ENCODE data around the gene TEX13B.

TEX13B gene

GRCh38 chrX:107936434-107936730 lies 45.8 kb downstream of the TEX13B start:
- DNase-seq: no peak
- Histone ChIP-seq H2BK12ac (ENCODE audit: low read length) (no peak overlapping the region), H3K9me3 (ENCODE audit: insufficient read depth, low read depth, low read length) (no peaks in the 10 kb centered on the region), H3K27ac (ENCODE audit: low read depth, low read length) (no peak overlapping the region), H3K9ac (ENCODE audit: low read length) (no peak overlapping the region), H3K4me2 (ENCODE audit: low read length) (peak overlapping the region; percentile 79), H2BK5ac (ENCODE audit: low read depth, low read length, poor library complexity) (no peak overlapping the region), H3K79me2 (ENCODE audit: control insufficient read depth, insufficient read depth, low read length, poor library complexity) (no peaks in the 10 kb centered on the region), H4K12ac (ENCODE audit: low read depth, low read length) (no peak overlapping the region), H3K23ac (ENCODE audit: low read length) (no peak overlapping the region), H3K4me1 (ENCODE audit: control insufficient read depth in 1 of 2, insufficient read depth in 2 of 2, low read length in 2 of 2) (peaks cover 3 to 4% of the 10 kb centered on the region in 2 experiments), H3K4me3 (ENCODE audit: low read depth, low read length) (peak overlapping the region; percentile 54), H2BK120ac (ENCODE audit: insufficient read depth, low read length, poor library complexity) (no peak overlapping the region), H3K18ac (ENCODE audit: low read length) (no peak overlapping the region), H2AK5ac (ENCODE audit: low read length) (no peak overlapping the region), H4K91ac (ENCODE audit: low read depth, low read length) (no peak overlapping the region), H3K4ac (ENCODE audit: low read depth, low read length) (no peak overlapping the region), H3K27me3 (ENCODE audit: insufficient read depth, low read length) (no peaks in the 10 kb centered on the region), H3K79me1 (ENCODE audit: low read length) (no peaks in the 10 kb centered on the region), H3K14ac (ENCODE audit: low read length) (no peak overlapping the region), H4K8ac (ENCODE audit: low read depth, low read length) (no peak overlapping the region), H3K36me3 (ENCODE audit: control insufficient read depth in 1 of 2, insufficient read depth in 2 of 2, low read length in 2 of 2) (no peaks in the 10 kb centered on the region), H2AFZ (ENCODE audit: insufficient read depth, low read length, poor library complexity) (no peak overlapping the region)
- WGBS (ENCODE audit: extremely low coverage, insufficient coverage, insufficient read length): no CpG with 5 or more reads among the region's 16 CpGs

- peaks cover 3 to 4% of the 10 kb centered on the region in 2 experiments for H3K4me1 ChIP-seq (ENCODE audit: control insufficient read depth in 1 of 2, insufficient read depth in 2 of 2, low read length in 2 of 2)
- H2BK5ac ChIP-seq (ENCODE audit: low read depth, low read length, poor library complexity): no peak overlapping the region
- no peak overlapping the region for H3K23ac ChIP-seq (ENCODE audit: low read length)
- peak overlapping the region; percentile 48 for H4K8ac ChIP-seq (ENCODE audit: low read depth, low read length)
- peak overlapping the region; percentile 73 for H2AFZ ChIP-seq (ENCODE audit: insufficient read depth, low read length, poor library complexity)
- no CpG with 5 or more reads among the region's 48 CpGs for WGBS (ENCODE audit: extremely low coverage, insufficient coverage, insufficient read length)
- no peak overlapping the region for H2AK5ac ChIP-seq (ENCODE audit: low read length)
- H3K4me2 ChIP-seq (ENCODE audit: low read length): peak overlapping the region; percentile 79
- H3K9ac ChIP-seq (ENCODE audit: low read length): no peak overlapping the region
- H4K12ac ChIP-seq (ENCODE audit: low read depth, low read length): no peak overlapping the region
- no peaks in the 10 kb centered on the region for H3K9me3 ChIP-seq (ENCODE audit: insufficient read depth, low read depth, low read length)
- no peaks in the 10 kb centered on the region for H3K27me3 ChIP-seq (ENCODE audit: insufficient read depth, low read length)
- no peak overlapping the region for H3K4ac ChIP-seq (ENCODE audit: low read depth, low read length)
- H2BK12ac ChIP-seq (ENCODE audit: low read length): no peak overlapping the region
- H3K4me3 ChIP-seq (ENCODE audit: low read depth, low read length): peak overlapping the region; percentile 56
- no peak overlapping the region for H3K27ac ChIP-seq (ENCODE audit: low read depth, low read length)
- no peak for DNase-seq
- peak overlapping the region; percentile 4 for H3K14ac ChIP-seq (ENCODE audit: low read length)
- H3K36me3 ChIP-seq (ENCODE audit: control insufficient read depth in 1 of 2, insufficient read depth in 2 of 2, low read length in 2 of 2): no peaks in the 10 kb centered on the region
- no peak overlapping the region for H2BK120ac ChIP-seq (ENCODE audit: insufficient read depth, low read length, poor library complexity)
- H3K18ac ChIP-seq (ENCODE audit: low read length): no peak overlapping the region
- H4K91ac ChIP-seq (ENCODE audit: low read depth, low read length): no peak overlapping the region
- no peaks in the 10 kb centered on the region for H3K79me2 ChIP-seq (ENCODE audit: control insufficient read depth, insufficient read depth, low read length, poor library complexity)
- H3K79me1 ChIP-seq (ENCODE audit: low read length): no peaks in the 10 kb centered on the region
Observed at GRCh38 chrX:107935664-107936433, 46.3 kb downstream of the TEX13B start.

GRCh38 chrX:107935200-107935599 lies 47.0 kb downstream of the TEX13B start:
- H2AFZ ChIP-seq (ENCODE audit: insufficient read depth, low read length, poor library complexity): peak overlapping the region; percentile 33
- no peaks in the 10 kb centered on the region for H3K79me2 ChIP-seq (ENCODE audit: control insufficient read depth, insufficient read depth, low read length, poor library complexity)
- H3K27me3 ChIP-seq (ENCODE audit: insufficient read depth, low read length): no peaks in the 10 kb centered on the region
- H3K23ac ChIP-seq (ENCODE audit: low read length): no peak overlapping the region
- no peak overlapping the region for H2BK120ac ChIP-seq (ENCODE audit: insufficient read depth, low read length, poor library complexity)
- H3K14ac ChIP-seq (ENCODE audit: low read length): no peak overlapping the region
- H2AK5ac ChIP-seq (ENCODE audit: low read length): no peak overlapping the region
- H3K9ac ChIP-seq (ENCODE audit: low read length): no peak overlapping the region
- H3K27ac ChIP-seq (ENCODE audit: low read depth, low read length): no peak overlapping the region
- H3K4me3 ChIP-seq (ENCODE audit: low read depth, low read length): no peak overlapping the region
- no peak overlapping the region for H4K12ac ChIP-seq (ENCODE audit: low read depth, low read length)
- no peak for DNase-seq
- H3K18ac ChIP-seq (ENCODE audit: low read length): no peak overlapping the region
- H3K4ac ChIP-seq (ENCODE audit: low read depth, low read length): no peak overlapping the region
- no peak overlapping the region for H4K8ac ChIP-seq (ENCODE audit: low read depth, low read length)
- WGBS (ENCODE audit: extremely low coverage, insufficient coverage, insufficient read length): no CpG with 5 or more reads among the region's 7 CpGs
- no peak overlapping the region for H4K91ac ChIP-seq (ENCODE audit: low read depth, low read length)
- no peak overlapping the region for H2BK5ac ChIP-seq (ENCODE audit: low read depth, low read length, poor library complexity)
- no peaks in the 10 kb centered on the region for H3K79me1 ChIP-seq (ENCODE audit: low read length)
- H2BK12ac ChIP-seq (ENCODE audit: low read length): no peak overlapping the region
- H3K9me3 ChIP-seq (ENCODE audit: insufficient read depth, low read depth, low read length): no peaks in the 10 kb centered on the region
- H3K4me1 ChIP-seq (ENCODE audit: control insufficient read depth in 1 of 2, insufficient read depth in 2 of 2, low read length in 2 of 2): peaks cover 3 to 4% of the 10 kb centered on the region in 2 experiments
- H3K36me3 ChIP-seq (ENCODE audit: control insufficient read depth in 1 of 2, insufficient read depth in 2 of 2, low read length in 2 of 2): no peaks in the 10 kb centered on the region
- no peak overlapping the region for H3K4me2 ChIP-seq (ENCODE audit: low read length)

GRCh38 chrX:107934262-107934661 lies 47.9 kb downstream of the TEX13B start:
- Histone ChIP-seq H3K23ac (ENCODE audit: low read length) (no peak overlapping the region), H2BK5ac (ENCODE audit: low read depth, low read length, poor library complexity) (no peak overlapping the region), H3K27ac (ENCODE audit: low read depth, low read length) (no peak overlapping the region), H3K9me3 (ENCODE audit: insufficient read depth, low read depth, low read length) (no peaks in the 10 kb centered on the region), H3K4me2 (ENCODE audit: low read length) (no peak overlapping the region), H3K79me2 (ENCODE audit: control insufficient read depth, insufficient read depth, low read length, poor library complexity) (no peaks in the 10 kb centered on the region), H4K91ac (ENCODE audit: low read depth, low read length) (no peak overlapping the region), H2AFZ (ENCODE audit: insufficient read depth, low read length, poor library complexity) (no peak overlapping the region), H3K9ac (ENCODE audit: low read length) (no peak overlapping the region), H3K36me3 (ENCODE audit: control insufficient read depth in 1 of 2, insufficient read depth in 2 of 2, low read length in 2 of 2) (no peaks in the 10 kb centered on the region), H3K4me1 (ENCODE audit: control insufficient read depth in 1 of 2, insufficient read depth in 2 of 2, low read length in 2 of 2) (peaks cover 3 to 4% of the 10 kb centered on the region in 2 experiments), H3K14ac (ENCODE audit: low read length) (no peak overlapping the region), H3K4me3 (ENCODE audit: low read depth, low read length) (no peak overlapping the region), H2AK5ac (ENCODE audit: low read length) (no peak overlapping the region), H2BK120ac (ENCODE audit: insufficient read depth, low read length, poor library complexity) (no peak overlapping the region), H3K18ac (ENCODE audit: low read length) (no peak overlapping the region), H4K8ac (ENCODE audit: low read depth, low read length) (no peak overlapping the region), H2BK12ac (ENCODE audit: low read length) (no peak overlapping the region), H3K79me1 (ENCODE audit: low read length) (no peaks in the 10 kb centered on the region), H4K12ac (ENCODE audit: low read depth, low read length) (no peak overlapping the region), H3K27me3 (ENCODE audit: insufficient read depth, low read length) (no peaks in the 10 kb centered on the region), H3K4ac (ENCODE audit: low read depth, low read length) (no peak overlapping the region)
- WGBS (ENCODE audit: extremely low coverage, insufficient coverage, insufficient read length): no CpG with 5 or more reads among the region's 1 CpG
- no peak for DNase-seq

Data from trophoblast cell (in vitro differentiated cells and primary cell).